ENCODE results near the gene BNC2.

Gene BNC2

DNA sequence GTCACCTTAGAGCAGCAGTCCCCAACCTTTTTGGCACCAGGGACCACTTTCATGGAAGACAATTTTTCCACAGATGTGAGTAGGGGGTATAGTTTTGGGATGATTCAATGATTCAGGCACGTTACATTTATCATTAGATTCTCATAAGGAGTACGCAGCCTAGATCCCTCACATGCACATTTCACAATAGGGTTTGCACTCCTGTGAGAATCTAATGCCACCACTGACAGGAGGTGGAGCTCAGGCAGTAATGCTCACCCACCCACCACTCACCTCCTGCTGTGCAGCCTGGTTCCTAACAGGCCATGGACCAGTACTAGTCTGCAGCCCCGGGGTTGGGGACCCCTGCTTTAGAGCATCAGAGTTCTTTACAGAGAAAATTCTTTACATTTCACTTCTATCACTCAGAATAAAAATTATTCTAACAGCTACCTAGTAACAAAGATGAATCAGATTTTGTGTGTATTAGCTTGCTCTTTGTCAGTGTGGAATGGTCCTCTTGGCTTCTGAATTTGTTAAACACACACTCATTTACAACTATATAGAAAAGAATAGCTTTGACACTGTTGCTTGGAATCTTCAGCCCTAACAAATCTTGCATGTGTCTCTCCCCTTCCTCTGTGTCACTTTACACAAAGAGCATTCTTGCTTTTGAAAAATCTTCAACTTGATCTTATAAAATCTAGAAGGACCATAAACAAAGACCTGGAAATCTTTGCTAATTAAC lies 438.6 kb downstream of the BNC2 start:
- no peak for DNase-seq

DNA sequence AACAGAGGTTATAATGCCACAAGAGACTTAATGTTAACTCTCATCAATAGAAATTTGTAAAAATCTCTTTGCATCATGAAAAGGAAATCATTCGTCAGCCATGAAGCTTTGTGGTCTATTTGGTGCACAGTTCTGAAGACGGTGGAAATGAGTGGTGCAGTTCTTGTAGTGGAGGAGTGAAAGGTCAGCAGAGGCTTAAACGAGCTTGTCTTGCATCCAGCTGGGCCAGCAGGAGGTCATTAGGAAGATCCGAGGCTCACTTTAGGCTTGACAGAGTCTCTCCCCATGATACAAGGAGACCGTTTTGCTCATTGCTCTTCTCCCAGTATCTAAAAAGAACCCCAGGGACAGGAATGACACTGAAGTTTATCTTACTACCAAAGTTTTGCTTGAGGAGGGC lies 440.8 kb downstream of the BNC2 start:
- no peak for DNase-seq

DNA sequence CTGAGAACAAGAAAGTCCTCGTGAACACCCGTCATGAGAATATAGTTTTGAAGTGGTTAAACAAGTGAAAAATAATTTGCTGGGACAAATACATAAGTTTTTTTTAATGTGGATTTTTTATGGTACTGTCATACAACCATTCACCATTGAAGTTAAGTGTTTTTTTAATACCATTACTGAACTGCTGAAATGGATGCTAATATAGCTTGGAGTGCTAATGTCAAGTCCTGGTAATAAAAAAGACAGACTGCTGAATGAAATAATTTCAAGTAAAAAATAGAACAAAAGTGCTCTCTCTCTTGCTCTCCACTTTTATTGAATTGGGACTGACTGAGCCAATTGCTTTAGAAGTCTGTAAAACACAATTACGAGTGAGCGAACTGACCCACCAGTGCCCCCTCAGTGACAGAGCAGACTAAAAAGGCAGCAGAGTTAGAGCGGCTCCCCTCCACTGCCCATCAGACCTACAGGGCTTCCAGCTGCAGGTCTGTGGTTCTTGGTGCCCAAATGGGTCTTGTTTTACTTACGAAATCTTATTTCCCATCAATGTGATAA lies 442.5 kb downstream of the BNC2 start:
- DNase-seq = no peak

DNA sequence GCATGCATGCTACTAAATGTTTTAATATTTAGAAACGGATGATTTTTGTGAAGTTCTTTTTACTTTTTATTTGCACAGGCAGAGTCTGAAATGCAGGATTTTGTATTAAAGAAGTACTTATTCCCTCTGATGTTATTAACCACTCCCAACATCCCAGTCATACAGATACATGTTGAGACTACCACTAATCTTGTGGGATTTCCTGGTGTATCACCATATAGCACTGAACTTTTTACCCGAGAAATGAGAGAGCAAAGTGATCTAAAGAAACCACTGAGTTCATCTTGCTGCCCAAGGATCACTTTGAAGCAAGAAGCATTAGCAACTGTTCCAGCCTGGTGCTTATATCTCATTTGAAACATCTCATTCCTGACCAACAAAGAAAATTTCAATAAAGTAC lies 443.8 kb downstream of the BNC2 start:
- DNase-seq = no peak

DNA sequence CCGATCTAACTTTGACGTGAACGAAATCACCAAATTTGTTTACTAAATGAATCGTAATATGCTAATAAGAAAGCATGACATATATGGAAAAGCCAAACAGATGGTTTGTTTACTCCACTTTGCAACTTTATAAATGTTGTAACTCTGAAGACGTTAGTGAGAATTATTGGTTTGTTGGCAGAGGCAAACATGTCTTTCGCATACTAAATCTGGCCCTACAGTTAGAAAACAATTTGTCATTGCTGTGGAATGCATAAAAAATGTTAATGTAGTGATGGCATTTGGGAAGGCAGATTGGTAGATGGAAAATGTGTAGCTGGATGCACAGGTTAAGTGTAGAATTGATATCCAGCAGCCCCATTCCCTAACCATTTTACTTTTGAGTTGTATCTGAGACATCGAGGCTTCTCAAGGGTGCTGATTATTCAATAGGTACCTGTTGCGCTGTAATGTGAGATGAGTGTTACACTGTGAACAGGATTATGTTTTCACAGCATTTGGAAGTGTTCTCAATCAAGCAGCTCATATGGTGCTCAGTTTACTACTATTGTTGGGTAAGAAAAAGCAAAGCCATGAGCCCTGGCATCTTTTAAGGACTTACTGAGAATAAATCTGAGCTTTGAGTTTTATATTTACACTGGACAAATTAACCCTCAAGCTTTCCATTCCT lies 444.8 kb downstream of the BNC2 start:
- no peak for DNase-seq

DNA sequence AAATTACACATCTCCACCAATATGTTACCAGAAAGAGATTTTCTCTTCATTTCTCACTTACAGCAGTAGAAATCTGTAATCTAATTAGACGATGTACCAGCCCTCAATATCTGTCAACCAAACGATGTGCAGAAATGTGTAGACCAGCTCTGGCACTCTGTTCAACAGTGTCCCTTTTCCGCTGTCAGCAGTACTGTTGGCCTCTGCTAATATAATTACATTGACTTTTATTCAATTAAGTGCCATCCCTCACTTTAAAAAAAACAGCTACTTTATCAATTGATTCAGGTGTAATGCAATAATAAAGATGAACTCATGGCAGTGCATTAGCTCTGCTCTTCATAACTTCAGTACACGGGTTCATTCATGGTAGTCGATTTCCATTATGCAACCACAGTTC lies 448.4 kb downstream of the BNC2 start:
- DNase-seq = no peak

DNA sequence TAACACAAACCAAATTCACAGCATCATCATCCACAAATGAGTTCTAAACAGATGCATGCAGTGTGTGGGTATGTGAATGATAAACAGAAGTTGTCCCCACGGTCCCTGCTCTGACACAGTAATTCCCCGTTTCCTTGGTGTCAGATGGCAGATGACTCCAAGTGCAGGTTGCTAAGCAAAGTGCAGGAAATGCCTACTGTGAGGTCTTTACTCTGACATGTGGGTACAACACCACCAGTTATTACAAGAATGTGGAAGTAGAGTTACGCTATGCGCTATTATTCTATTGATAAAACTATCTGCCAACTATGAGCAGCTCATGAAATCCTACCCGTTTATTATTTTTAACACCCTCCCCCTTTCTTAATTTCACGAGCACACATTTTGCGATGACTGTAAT lies 448.9 kb downstream of the BNC2 start:
- no peak for DNase-seq

DNA sequence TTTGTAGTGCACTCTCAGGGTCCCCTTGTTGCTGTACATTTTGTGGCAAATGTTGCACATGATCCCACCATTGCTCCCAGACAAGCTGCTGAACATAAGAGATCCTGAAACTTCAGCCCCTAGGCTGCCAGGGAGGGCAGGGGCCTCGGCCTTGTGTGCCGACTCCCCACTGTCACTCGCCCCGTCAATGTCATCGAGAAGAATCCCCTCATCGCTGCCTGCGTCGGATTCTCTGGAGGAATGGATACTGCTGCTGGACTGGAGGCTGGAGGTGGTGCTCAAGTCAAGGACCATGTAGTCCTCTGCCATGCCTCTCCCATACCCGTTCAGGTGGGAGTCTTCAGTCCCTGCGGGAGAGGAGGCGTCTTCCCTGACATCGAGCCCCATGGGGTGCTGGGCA lies 451.3 kb downstream of the BNC2 start:
- DNase-seq = no peak

DNA sequence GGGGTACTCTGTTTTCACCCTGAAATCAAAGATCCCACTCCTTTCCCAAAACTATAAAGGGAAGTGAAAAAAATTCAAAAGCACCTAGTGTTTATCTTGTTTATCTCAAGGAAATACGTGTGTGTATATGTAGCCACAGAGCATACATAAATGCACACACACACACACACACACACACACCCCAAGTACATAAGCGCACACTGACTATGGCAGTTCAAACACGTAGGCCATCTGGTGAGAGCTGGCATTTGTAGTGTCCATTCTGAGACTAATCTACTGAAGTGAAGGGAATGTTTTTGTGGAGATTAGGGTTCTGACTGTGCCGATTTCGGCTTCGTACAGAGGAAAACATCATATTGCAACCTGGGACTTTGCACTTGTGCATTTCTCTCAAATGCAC lies 451.7 kb downstream of the BNC2 start:
- DNase-seq = no peak

DNA sequence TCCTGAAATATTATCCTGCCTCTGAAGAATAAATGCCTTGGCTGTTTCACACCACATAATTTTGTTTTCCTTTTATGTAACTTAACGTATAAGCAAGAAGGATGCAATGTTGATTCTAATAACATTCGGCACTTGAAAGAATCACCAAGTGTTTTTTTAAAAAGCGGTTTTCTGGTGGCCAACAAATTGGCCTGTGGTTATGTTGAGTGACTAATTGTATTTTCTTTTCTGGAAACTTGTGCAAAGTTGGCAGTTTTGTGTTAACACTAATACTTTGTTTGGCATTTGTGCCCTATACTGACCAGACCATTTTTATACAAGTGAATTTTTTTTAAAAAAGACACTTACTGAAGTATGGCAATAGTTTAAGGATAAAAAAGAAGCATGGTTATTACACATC lies 452.7 kb downstream of the BNC2 start:
- DNase-seq = no peak

DNA sequence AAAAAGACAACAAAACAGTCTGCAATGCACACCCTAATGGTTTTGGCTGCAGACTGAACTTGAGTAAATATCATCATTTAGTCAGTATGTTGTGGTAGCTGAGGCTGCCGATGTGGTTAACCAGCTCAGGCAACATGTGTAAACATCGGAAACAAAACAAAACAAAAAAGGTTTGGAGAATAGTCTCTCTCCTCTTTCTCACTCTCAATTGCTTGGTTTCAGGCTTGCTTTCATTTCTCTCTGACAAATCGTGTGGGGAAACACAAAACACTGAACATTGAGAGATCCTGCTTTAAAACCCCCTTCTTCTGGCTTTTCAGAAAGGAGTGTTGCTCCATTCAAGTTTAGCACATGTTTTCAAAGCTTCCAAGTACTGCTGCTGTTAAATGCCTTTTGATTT lies 453.3 kb downstream of the BNC2 start:
- DNase-seq = no peak

DNA sequence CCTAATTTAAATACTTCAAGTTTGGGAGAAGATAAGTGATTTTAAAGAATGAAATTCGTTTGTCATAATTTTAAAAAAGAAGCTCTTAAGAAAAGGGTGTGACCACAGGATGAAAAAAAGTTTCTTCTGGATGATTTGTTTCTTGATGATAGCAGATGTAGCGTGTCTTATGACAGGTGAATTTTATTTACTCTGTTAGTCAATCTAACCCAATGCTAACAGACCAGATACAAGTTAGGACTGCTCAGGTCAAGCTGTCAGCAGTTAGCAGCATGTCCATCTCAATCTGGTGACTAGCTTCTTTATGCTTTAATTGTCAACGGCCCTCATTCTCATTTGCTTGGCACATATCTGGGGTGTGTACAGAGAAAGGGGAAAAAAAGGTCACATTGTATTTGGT lies 456.0 kb downstream of the BNC2 start:
- no peak for DNase-seq

DNA sequence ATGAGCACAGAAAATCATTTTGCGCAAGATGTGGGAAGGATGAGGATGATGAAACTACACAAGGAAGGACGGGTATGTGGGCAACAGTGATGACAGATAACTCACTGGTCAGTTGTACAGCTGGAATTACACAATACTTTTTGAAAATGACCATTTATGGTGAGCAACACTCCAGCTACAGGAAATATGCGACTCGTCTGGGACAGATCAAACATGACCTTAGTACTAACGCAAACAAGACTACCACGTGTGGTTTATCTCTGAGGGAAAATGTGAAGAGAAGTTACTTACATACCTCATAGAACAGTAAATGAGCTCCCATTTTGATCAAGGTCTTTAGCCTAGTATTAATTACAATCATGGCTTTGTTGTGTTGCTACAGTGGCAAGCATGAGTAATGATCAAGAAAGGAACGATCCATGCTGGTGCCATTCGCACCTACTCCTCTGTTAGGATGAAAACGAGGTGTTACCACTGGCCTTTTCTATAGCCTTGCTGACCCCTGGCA lies 456.9 kb downstream of the BNC2 start:
- DNase-seq = no peak

DNA sequence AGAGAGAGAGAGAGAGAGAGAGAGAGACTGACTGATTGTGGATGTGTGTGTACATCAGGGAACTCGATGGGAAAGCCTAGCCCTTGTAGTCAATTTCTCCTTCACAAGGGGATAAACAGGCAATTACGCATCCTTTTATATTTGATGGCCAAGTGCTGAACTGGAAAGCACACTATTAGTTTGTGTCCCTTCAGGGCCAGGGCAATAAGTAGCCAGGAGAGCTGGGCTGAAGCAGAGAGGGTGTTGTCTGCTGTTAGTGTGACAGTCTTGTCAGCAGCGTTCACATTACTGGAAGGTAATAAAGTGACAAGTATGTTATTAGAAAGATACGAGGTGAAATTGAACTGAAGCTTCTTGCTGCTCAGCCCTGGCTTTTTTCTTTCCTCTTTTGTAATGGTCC lies 457.7 kb downstream of the BNC2 start:
- no peak for DNase-seq

DNA sequence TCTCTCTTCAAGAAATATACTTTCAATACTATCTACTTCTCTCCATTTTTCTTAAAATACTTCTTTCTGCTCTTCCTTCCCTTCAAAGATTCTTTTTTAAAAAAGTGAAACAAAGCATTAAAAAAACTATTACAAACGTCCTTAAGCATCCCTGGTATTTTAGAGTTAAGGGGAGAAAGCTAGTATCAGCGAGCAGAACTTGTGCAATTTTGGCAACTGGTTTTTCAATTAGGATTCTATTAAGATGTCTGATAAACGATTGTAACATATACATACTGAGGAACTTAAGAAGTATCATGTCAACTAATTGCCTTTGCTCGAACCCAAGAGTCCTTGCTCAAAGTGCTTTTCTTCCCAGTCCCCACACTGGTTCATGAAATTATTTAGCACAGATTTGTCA lies 459.2 kb downstream of the BNC2 start:
- DNase-seq = no peak

DNA sequence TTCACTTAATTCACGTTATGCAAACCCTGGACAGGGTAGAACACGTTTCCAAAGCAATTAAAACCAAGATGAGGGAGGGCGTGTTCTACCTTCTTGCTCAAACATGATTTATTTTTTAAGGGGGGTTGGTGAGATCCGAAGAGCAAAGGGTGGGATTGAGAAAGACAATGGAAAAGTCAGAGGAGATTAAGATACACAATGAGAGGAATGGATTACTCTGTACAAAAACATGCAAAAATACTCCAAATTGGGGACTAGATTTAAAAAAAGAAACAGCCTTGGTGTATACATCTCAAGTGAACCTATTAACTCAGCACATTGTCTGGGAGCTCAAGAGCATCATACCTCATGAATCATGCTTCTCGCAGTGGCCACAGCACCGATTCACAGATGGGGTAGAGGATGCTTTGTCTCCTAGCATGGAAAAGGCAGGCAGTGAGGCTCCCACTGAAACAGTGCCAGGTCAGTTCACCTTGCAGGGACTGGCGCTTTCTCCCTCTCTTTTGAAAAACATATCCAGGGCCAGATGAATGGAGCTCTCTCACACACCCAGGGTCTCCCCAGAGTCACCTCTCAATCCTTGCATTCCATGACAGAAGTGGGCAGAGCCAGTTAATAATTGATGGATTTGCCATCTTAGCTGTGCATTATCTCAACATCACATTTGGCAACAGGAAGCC lies 459.7 kb downstream of the BNC2 start:
- no peak for DNase-seq

DNA sequence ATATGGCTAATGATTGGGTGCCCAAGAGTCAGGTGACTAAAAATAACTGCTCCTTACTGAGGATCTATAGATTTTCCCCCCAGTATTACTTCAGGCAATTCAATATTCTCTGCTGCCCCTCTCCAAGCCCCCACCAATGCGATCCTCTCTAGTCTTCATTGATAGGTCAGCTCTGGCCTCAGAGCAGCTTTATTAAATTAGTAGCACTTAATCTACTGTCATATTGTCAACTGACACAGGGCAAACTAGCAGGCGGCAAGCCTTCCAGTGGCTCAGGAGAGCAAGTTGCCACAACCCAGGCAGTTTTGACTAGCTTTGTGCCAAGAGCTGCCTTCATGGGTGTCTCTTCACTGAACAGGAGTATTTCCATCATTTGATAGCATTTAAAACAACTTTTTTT lies 462.9 kb downstream of the BNC2 start:
- no peak for DNase-seq

DNA sequence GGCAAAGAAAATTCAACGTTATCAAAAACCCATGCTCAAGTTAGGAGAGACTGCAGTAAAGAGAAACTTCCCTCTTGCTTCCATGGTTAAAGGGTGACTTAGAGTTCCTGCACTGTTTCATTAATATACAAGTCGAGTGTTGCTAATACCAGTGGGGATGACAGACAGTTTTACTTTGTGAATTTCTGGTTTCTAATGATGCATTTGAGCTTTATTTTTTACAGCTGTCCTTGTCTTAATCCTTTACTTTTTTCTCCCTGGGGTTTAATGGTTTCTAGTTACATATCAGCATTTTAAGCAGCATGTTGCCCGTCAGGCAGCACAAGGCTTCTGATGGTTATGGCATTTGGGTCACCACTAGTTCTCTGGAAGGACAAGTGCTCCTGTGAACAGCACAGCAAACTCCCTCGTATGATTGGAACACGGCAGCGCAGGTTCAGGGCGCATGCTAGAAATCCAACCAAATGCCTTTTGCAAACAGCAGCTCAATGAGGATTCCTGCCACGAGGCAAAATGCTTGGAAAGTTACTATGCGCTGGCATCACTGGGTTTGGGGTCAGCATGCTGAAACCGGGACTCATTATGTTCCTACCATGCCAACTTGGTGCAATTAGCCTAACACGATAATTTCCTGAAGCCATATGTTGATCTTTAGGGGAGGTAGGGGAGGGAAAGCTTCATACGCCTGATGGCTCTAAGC lies 463.8 kb downstream of the BNC2 start:
- no peak for DNase-seq

DNA sequence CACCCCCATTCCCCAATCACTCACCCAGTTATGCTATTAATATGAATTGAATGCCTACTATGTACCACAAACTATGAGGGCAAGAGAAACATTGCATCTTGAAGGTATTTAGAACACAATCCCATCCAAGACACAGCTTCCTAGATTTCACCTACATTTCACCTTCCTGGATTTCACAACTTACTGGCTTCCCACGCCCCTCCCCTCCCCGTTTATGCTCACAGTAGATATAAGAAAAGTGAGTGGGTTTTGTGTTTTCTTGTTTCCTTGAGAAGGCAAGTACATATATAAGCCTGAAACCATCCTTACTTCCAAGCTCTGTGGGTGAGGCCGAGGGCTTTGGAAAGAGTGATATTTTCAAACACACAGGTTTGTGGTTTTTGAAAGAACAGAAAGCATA lies 465.0 kb downstream of the BNC2 start:
- DNase-seq = no peak

DNA sequence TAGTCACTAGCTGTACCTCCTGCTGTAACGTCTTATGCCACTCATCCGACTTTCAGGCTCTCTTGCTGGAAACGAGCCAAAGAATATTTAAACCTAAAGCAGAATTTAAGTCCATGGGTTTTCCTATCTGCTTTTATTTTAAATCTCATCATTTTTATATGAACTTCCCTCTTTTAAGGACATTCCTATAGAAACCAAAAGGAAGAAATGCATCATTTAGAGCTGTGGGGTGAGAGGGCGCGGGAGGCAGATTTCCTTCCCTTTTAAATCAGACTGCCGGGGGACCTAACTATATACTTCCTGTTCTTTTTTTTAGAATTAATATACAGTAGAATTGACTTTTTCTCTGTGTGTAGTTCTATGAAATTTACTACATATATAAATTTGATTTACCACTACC lies 468.8 kb downstream of the BNC2 start:
- DNase-seq = no peak

DNA sequence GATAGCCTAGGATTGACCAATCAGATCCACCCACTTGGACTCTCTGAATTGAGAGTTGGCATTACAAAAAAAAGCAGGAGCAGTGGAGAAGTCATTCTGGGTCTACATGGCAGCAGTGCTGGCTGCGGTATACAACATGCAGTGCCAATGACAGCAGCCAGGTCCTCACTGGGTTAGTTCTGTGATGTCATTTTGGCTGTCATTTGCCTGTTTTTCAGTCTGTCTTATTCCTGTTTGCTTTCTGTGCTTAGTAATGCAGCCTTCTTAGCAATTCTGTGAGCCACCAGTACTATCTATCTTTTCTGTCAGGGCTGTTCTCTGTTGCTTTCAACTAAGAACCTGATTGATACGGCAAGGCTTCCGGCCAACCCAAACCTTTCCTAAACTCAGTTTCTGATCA lies 471.8 kb downstream of the BNC2 start:
- DNase-seq = no peak

DNA sequence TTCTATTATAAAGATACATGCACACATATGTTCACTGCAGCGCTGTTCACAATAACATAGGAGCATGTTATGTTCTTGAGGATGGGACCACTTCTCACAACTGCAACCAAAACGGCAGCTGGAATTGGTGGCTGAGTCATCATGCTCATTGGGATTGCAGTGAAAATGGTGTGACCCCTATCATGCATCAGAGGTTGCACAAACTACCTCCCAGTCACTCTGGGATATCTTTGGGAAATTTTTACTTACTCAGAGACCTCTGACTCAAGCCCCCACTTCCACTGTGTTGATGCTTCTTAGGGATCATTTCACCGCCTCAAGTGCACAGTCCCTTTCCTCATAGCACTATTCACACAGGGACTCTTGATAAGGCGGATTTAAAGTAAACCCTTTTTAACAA lies 474.1 kb downstream of the BNC2 start:
- DNase-seq = no peak

DNA sequence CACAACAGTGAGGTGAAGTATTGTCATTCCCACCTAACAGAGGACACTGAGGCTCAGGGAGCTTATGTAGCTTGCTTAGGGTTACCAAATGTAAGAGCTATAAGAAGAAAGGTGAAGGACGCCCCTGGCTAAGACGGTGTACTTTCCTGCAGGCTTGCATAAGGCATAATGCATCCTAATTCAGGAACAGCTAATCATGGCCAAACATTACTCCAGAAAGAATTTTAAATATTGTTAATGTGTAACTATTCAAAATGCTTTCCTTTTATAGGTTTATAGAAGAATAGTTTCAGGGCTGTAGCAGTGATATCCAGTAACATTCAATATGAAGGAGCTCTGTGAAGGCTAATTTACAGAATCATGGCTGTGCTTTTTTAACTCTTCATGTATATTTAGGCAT lies 479.1 kb downstream of the BNC2 start:
- DNase-seq = no peak
